ENCODE data around the gene PANK3.

GRCh38 chr5:168552146-168552545 is 27.0 kb downstream of the PANK3 start:
- TF ChIP-seq POLR2AphosphoS5 (IDR thresholded peaks at IDR 0.05; ENCODE audit: low read depth, low read length) (no peak), POLR2A (IDR thresholded peaks at IDR 0.05; ENCODE audit: low read depth, low read length) (no peak), TAF1 (IDR thresholded peaks at IDR 0.05; ENCODE audit: borderline replicate concordance, low read depth, low read length) (no peak)

Data from GM12892 (cell line).